GM12891 (cell line): ENCODE results near the gene MAPKBP1.

ENCODE experiments used
- POLR2A ChIP-seq: IDR thresholded peaks from 2 replicates; pipeline ENCODE4 v1.6.1; 2011; ENCODE audit warnings: low read depth, low read length, control low read depth
- POLR2AphosphoS5 ChIP-seq: IDR thresholded peaks from 2 replicates; pipeline ENCODE4 v1.6.1; 2011; ENCODE audit warnings: low read depth, low read length, control low read depth

- TF ChIP-seq POLR2AphosphoS5: no peak
- TF ChIP-seq POLR2A: no peak
These were observed 49.9 kb downstream of the MAPKBP1 start for GRCh38 chr15:41824062-41824745.
